ENCODE results near the gene AHDC1. TPM values are rescaled to one million over a fixed set of nuclear protein-coding genes. Genes with fewer than 3 reads are reported as not detected.

Gene AHDC1
- total and polyA plus RNA-seq, 2 of the 13 experiments (the other 11 are each of a cell fraction or from before 2014, with no cell fraction given) = 1.0 to 2.7 TPM

GRCh38 chr1:27489501-27489972 is 114.4 kb downstream of the AHDC1 start (continued):
- TF ChIP-seq ZBTB10 (CRISPR knock-in tag; IDR thresholded peaks at IDR 0.05; ENCODE audit: borderline replicate concordance) = 0 out of 2 replicates have a peak, but pooled peaks have one; percentile 54

GRCh38 chr1:27487966-27488884 is 115.7 kb downstream of the AHDC1 start:
- 36% methylated on average over 6 of the region's 6 CpGs for WGBS (ENCODE audit: low lambda C conversion rate)
- TF ChIP-seq HOXA9 (CRISPR knock-in tag; IDR thresholded peaks at IDR 0.05; ENCODE audit: borderline replicate concordance) (no peak), ARNTL (CRISPR knock-in tag; IDR thresholded peaks at IDR 0.05) (0 out of 2 replicates have a peak, but pooled peaks have one; percentile 23), ZNF768 (CRISPR knock-in tag; IDR thresholded peaks at IDR 0.05) (peak; percentile 29; the same call in 1 of the 2 replicates), REST (IDR thresholded peaks at IDR 0.05; ENCODE audit: borderline replicate concordance in 1 of 2, low read depth in 1 of 2, low read length in 2 of 2) (peak in 1 of 2 experiments; percentile 48; a peak in 2 of 4 replicates), ZNF362 (CRISPR knock-in tag; IDR thresholded peaks at IDR 0.05; ENCODE audit: borderline replicate concordance) (no peak), ZNF562 (CRISPR knock-in tag; IDR thresholded peaks at IDR 0.05; ENCODE audit: borderline replicate concordance) (no peak)
- ATAC-seq (no peak), FAIRE-seq (no peak), DNase-seq (ENCODE audit: low spot score) (no peak)
- intact Hi-C loops (cut with micrococcal nuclease; ENCODE audit: unreplicated experiment) = no loop called here
- no peaks in the 10 kb centered on the region; a peak in 1 of 5 replicates for H3K27me3 ChIP-seq (ENCODE audit: control insufficient read depth in 1 of 2, insufficient read depth in 2 of 2, low read length in 2 of 2)
- H3K36me3 ChIP-seq (replicated peaks in 1 of 2; ENCODE audit: control insufficient read depth in 1 of 2, insufficient read depth in 2 of 2, low read length in 2 of 2) = no peaks in the 10 kb centered on the region
- BruUV-seq (replicated peaks) = TSS peak; percentile 68
- H3K79me2 ChIP-seq (ENCODE audit: insufficient read depth, low read length) = peaks cover 52% of the 10 kb centered on the region
- in situ Hi-C loops (cut with HindIII; ENCODE audit: extremely low pct_ligation_motif_present, low pct_unique_long_range_greater_than_20kb) = no loop called here
- CTCF ChIA-PET (ENCODE audit: low intra/inter-chr PET ratio, low total read pairs) = no interaction called here
- H4K20me1 ChIP-seq (ENCODE audit: insufficient read depth, low read length) = peaks cover 17% of the 10 kb centered on the region; the same call in 1 of the 2 replicates
- H3K4me2 ChIP-seq (ENCODE audit: low read depth, low read length) = peak overlapping the region; percentile 87
- peak overlapping the region; percentile 31 for H3K27ac ChIP-seq (ENCODE audit: extremely low read length, insufficient read depth, low read length)
- peak overlapping the region; percentile 69 to 95 (median 93) for H3K4me3 ChIP-seq (replicated peaks in 1 of 3; ENCODE audit: insufficient read depth in 1 of 3, low read depth in 2 of 3, low read length in 3 of 3)
- peaks cover 38% of the 10 kb centered on the region for H3K4me1 ChIP-seq (ENCODE audit: insufficient read depth, low read length)
- H2AFZ ChIP-seq (ENCODE audit: low read length) = no peak overlapping the region
- H3K9me3 ChIP-seq (ENCODE audit: low read length) = no peaks in the 10 kb centered on the region
- POLR2A ChIA-PET = interaction anchor here (1.2 kb wide), 1 partner anchor 75 kb away, joined by 3 read pairs; no protein-coding TSS in a partner anchor
- H3K9ac ChIP-seq (ENCODE audit: insufficient read depth, low read depth, low read length) = peak overlapping the region; percentile 99; the same call in 1 of the 2 replicates

Measured in HepG2 (cell line).